HEK293 (cell line): ENCODE measurements around the gene CD47.

Experiments used
- CTCF ChIA-PET: fragments of 350-600 bp; formaldehyde crosslinking; extraction: SDS; loops from one replicate; lab custom pipeline; 2021; ENCODE audit warnings: antibody characterized with exemption; lab: Yijun Ruan, JAX
- POLR2A ChIA-PET: fragments of 300-600 bp; formaldehyde crosslinking; extraction: SDS; loops from one replicate; lab custom pipeline; 2020; ENCODE audit warnings: antibody characterized with exemption, inconsistent platforms; lab: Yijun Ruan, JAX
- H3K27ac ChIP-seq: fragments of 200-500 bp; sonication (Bioruptor generic); 2 replicates; pipeline ENCODE4 v1.5.1; 2014; ENCODE audit warnings: low read depth, low read length, control low read depth, inconsistent platforms; ENCODE audit errors: extremely low read depth
- H3K36me3 ChIP-seq, 2 experiments: fragments of 200-500 bp in 1 of 2; sonication (Bioruptor generic) in 1 of 2; 1 replicate in 1 of 2; 2 replicates in 1 of 2; pipeline ENCODE4 v1.5.1; 2014 to 2017; ENCODE audit warnings: inconsistent platforms in 2 of 2, low read length in 2 of 2; ENCODE audit not compliant: control insufficient read depth in 2 of 2, insufficient read depth in 1 of 2
- H3K4me1 ChIP-seq: fragments of 200-500 bp; sonication (Bioruptor generic); 2 replicates; pipeline ENCODE4 v1.5.1; 2014; ENCODE audit warnings: mild to moderate bottlenecking, low read length, inconsistent platforms; ENCODE audit not compliant: control insufficient read depth, insufficient read depth
- H3K4me3 ChIP-seq: 2 replicates; pipeline ENCODE4 v1.5.1; 2011; ENCODE audit warnings: low read depth, mild to moderate bottlenecking, control low read depth, low read length, moderate library complexity
- H3K9me3 ChIP-seq: fragments of 200-500 bp; sonication (Bioruptor generic); 2 replicates; pipeline ENCODE4 v1.5.1; 2014; ENCODE audit warnings: low read depth, low read length, inconsistent platforms; ENCODE audit not compliant: control insufficient read depth, insufficient read depth
- GFI1B ChIP-seq: fragments of 450-650 bp; formaldehyde crosslinking; IDR thresholded peaks from 2 replicates; pipeline ENCODE4 v1.5.1; 2016; ENCODE audit warnings: missing biosample characterization, missing genetic modification characterization
- INSM2 ChIP-seq: fragments of 450-650 bp; formaldehyde crosslinking; IDR thresholded peaks from 2 replicates; pipeline ENCODE4 v1.5.1; 2016; ENCODE audit warnings: missing biosample characterization, missing genetic modification characterization
- KLF1 ChIP-seq: fragments of 450-650 bp; formaldehyde crosslinking; IDR thresholded peaks from 2 replicates; pipeline ENCODE4 v1.5.1; 2016; ENCODE audit warnings: missing biosample characterization, missing genetic modification characterization
- KLF10 ChIP-seq: fragments of 450-650 bp; IDR thresholded peaks from 2 replicates; pipeline ENCODE4 v1.5.1; 2018; ENCODE audit warnings: missing biosample characterization, mild to moderate bottlenecking, missing genetic modification characterization
- MYNN ChIP-seq: fragments of 450-650 bp; formaldehyde crosslinking; IDR thresholded peaks from 2 replicates; pipeline ENCODE4 v1.5.1; 2016; ENCODE audit warnings: missing biosample characterization, missing genetic modification characterization, borderline replicate concordance
- OSR2 ChIP-seq: fragments of 450-650 bp; formaldehyde crosslinking; IDR thresholded peaks from 2 replicates; pipeline ENCODE4 v1.5.1; 2016; ENCODE audit warnings: missing biosample characterization, missing genetic modification characterization
- PRDM4 ChIP-seq: fragments of 450-650 bp; formaldehyde crosslinking; IDR thresholded peaks from 2 replicates; pipeline ENCODE4 v1.5.1; 2017; ENCODE audit warnings: missing biosample characterization, missing genetic modification characterization
- SCRT1 ChIP-seq: fragments of 450-650 bp; formaldehyde crosslinking; IDR thresholded peaks from 2 replicates; pipeline ENCODE4 v1.5.1; 2016; ENCODE audit warnings: missing biosample characterization, missing genetic modification characterization, borderline replicate concordance
- TSHZ1 ChIP-seq: fragments of 450-650 bp; formaldehyde crosslinking; IDR thresholded peaks from 2 replicates; pipeline ENCODE4 v1.5.1; 2016; ENCODE audit warnings: missing biosample characterization, missing genetic modification characterization, borderline replicate concordance
- ZBTB1 ChIP-seq: fragments of 450-650 bp; formaldehyde crosslinking; IDR thresholded peaks from 2 replicates; pipeline ENCODE4 v1.5.1; 2016; ENCODE audit warnings: missing biosample characterization, missing genetic modification characterization
- ZBTB20 ChIP-seq: fragments of 450-650 bp; formaldehyde crosslinking; IDR thresholded peaks from 2 replicates; pipeline ENCODE4 v1.5.1; 2016; ENCODE audit warnings: missing biosample characterization, missing genetic modification characterization
- ZBTB6 ChIP-seq: fragments of 450-650 bp; formaldehyde crosslinking; IDR thresholded peaks from 2 replicates; pipeline ENCODE4 v1.5.1; 2017; ENCODE audit warnings: missing biosample characterization, missing genetic modification characterization
- ZNF169 ChIP-seq: fragments of 450-650 bp; formaldehyde crosslinking; IDR thresholded peaks from 2 replicates; pipeline ENCODE4 v1.5.1; 2016; ENCODE audit warnings: missing biosample characterization, missing genetic modification characterization
- ZNF174 ChIP-seq: fragments of 450-650 bp; formaldehyde crosslinking; IDR thresholded peaks from 2 replicates; pipeline ENCODE4 v1.5.0; 2017; ENCODE audit warnings: missing biosample characterization, mild to moderate bottlenecking, missing genetic modification characterization
- ZNF175 ChIP-seq: fragments of 450-650 bp; formaldehyde crosslinking; IDR thresholded peaks from 2 replicates; pipeline ENCODE4 v1.5.1; 2016; ENCODE audit warnings: missing biosample characterization, missing genetic modification characterization
- ZNF423 ChIP-seq: fragments of 450-650 bp; formaldehyde crosslinking; IDR thresholded peaks from 2 replicates; pipeline ENCODE4 v1.5.1; 2016; ENCODE audit warnings: missing biosample characterization, missing genetic modification characterization
- ZNF513 ChIP-seq: fragments of 450-650 bp; IDR thresholded peaks from 2 replicates; pipeline ENCODE4 v1.5.1; 2018; ENCODE audit warnings: missing biosample characterization, missing genetic modification characterization
- ZNF548 ChIP-seq: fragments of 450-650 bp; formaldehyde crosslinking; IDR thresholded peaks from 2 replicates; pipeline ENCODE4 v1.5.1; 2016; ENCODE audit warnings: missing biosample characterization, missing genetic modification characterization
- ZNF561 ChIP-seq: fragments of 450-650 bp; IDR thresholded peaks from 2 replicates; pipeline ENCODE4 v1.5.1; 2018; ENCODE audit warnings: missing biosample characterization, missing genetic modification characterization, borderline replicate concordance
- ZNF660 ChIP-seq: fragments of 450-650 bp; IDR thresholded peaks from 2 replicates; pipeline ENCODE4 v1.5.1; 2018; ENCODE audit warnings: missing biosample characterization, mild to moderate bottlenecking, missing genetic modification characterization
- ZNF664 ChIP-seq: fragments of 450-650 bp; formaldehyde crosslinking; IDR thresholded peaks from 2 replicates; pipeline ENCODE4 v1.5.1; 2016; ENCODE audit warnings: missing biosample characterization, missing genetic modification characterization
- ZNF692 ChIP-seq: fragments of 450-650 bp; formaldehyde crosslinking; IDR thresholded peaks from 2 replicates; pipeline ENCODE4 v1.5.1; 2016; ENCODE audit warnings: missing biosample characterization, missing genetic modification characterization
- ZNF701 ChIP-seq: fragments of 450-650 bp; formaldehyde crosslinking; IDR thresholded peaks from 2 replicates; pipeline ENCODE4 v1.5.1; 2016; ENCODE audit warnings: missing biosample characterization, missing genetic modification characterization
- ZNF792 ChIP-seq: fragments of 450-650 bp; formaldehyde crosslinking; IDR thresholded peaks from 2 replicates; pipeline ENCODE4 v1.5.1; 2016; ENCODE audit warnings: missing biosample characterization, missing genetic modification characterization
- ZNF837 ChIP-seq: fragments of 450-650 bp; formaldehyde crosslinking; IDR thresholded peaks from 2 replicates; pipeline ENCODE4 v1.5.1; 2016; ENCODE audit warnings: missing biosample characterization, missing genetic modification characterization

CD47 gene

GRCh38 chr3:108127301-108127988, 36.6 kb upstream of the CD47 start:
- Histone ChIP-seq H3K4me1 (no peaks in the 10 kb centered on the region), H3K36me3 (no peaks in the 10 kb centered on the region), H3K9me3 (no peaks in the 10 kb centered on the region), H3K27ac (no peak overlapping the region), H3K4me3 (no peak overlapping the region)
- TF ChIP-seq ZNF548 (tag by site-specific recombination) = no peak
- no peak for TF ChIP-seq ZNF561 (tag by site-specific recombination)
- TF ChIP-seq ZNF175 = no peak
- no peak for TF ChIP-seq ZNF423 (tag by site-specific recombination)
- TF ChIP-seq PRDM4 (tag by site-specific recombination) = no peak
- TF ChIP-seq ZNF692 (tag by site-specific recombination) = no peak
- no peak for TF ChIP-seq ZNF513 (tag by site-specific recombination)
- no peak for TF ChIP-seq SCRT1
- TF ChIP-seq ZBTB1 (tag by site-specific recombination) = no peak
- TF ChIP-seq OSR2 (tag by site-specific recombination) = no peak
- no peak for TF ChIP-seq KLF10 (tag by site-specific recombination)
- TF ChIP-seq ZNF664 (tag by site-specific recombination) = no peak
- TF ChIP-seq ZBTB20 (tag by site-specific recombination) = no peak
- TF ChIP-seq ZNF701 (tag by site-specific recombination) = no peak
- no peak for TF ChIP-seq MYNN (tag by site-specific recombination)
- TF ChIP-seq KLF1 (tag by site-specific recombination) = no peak
- TF ChIP-seq ZNF837 = no peak
- no peak for TF ChIP-seq INSM2 (tag by site-specific recombination)
- POLR2A ChIA-PET = no interaction called here
- CTCF ChIA-PET = no interaction called here

- Histone ChIP-seq H3K4me3 (no peak overlapping the region), H3K9me3 (no peaks in the 10 kb centered on the region), H3K27ac (no peak overlapping the region), H3K4me1 (no peaks in the 10 kb centered on the region), H3K36me3 (no peaks in the 10 kb centered on the region)
- CTCF ChIA-PET = interaction anchor here (0.9 kb wide), 1 partner anchor 94 kb away, joined by 3 read pairs; no protein-coding TSS in a partner anchor
- POLR2A ChIA-PET = no interaction called here
- no peak for TF ChIP-seq ZBTB6
- TF ChIP-seq ZNF169 (tag by site-specific recombination) = no peak
- TF ChIP-seq GFI1B = no peak
- TF ChIP-seq ZNF174 = no peak
- no peak for TF ChIP-seq ZNF792
- no peak for TF ChIP-seq TSHZ1
- no peak for TF ChIP-seq ZNF660 (tag by site-specific recombination)
Observed at GRCh38 chr3:108126348-108126747, 35.5 kb upstream of the CD47 start.
